ENCODE results near the gene ERLEC1. TPM values are rescaled to one million over a fixed set of nuclear protein-coding genes. Genes with fewer than 3 reads are reported as not detected.

Gene ERLEC1
- total and polyA plus RNA-seq, 8 donors = 53.0 to 71.4 (median 57.6) TPM

DNA sequence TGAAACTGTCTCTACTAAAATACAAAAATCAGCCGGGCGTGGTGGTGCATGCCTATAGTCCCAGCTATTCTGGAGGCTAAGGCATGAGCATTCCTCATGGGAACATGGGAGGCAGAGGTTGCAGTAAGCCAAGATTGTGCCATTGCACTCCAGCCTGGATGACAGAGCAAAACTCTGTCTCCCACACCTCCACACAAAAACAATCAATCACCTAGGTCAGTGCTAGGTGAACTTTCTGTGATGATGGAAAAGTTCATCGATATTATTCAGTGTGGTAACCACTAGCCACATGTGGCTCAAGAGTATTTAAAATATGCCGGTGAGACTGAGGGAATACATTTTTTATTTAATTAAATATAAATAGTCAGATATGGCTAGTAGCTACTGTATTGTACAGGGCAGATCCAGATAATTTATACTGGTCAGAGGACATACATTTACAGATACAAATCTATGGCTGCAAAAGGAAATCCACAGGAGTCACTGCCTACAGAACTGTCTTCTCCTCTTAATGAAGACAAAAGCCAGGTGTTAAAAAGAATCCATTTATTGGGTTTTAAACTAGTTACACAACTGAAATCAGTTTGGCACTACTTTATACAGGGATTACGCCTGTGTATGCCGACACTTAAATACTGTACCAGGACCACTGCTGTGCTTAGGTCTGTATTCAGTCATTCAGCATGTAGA is 76.8 kb downstream of the ERLEC1 start:
- H3K27ac ChIP-seq = no peak overlapping the region
- DNase-seq (no peak), ATAC-seq (no peak)
- H3K36me3 ChIP-seq = peaks cover 0 to 61% of the 10 kb centered on the region in 2 donors
- no peaks in the 10 kb centered on the region for H3K4me1 ChIP-seq
- no peaks in the 10 kb centered on the region for H3K9me3 ChIP-seq
- intact Hi-C loops (cut with DNase I) = no loop called here
- TF ChIP-seq, protein P1, sequence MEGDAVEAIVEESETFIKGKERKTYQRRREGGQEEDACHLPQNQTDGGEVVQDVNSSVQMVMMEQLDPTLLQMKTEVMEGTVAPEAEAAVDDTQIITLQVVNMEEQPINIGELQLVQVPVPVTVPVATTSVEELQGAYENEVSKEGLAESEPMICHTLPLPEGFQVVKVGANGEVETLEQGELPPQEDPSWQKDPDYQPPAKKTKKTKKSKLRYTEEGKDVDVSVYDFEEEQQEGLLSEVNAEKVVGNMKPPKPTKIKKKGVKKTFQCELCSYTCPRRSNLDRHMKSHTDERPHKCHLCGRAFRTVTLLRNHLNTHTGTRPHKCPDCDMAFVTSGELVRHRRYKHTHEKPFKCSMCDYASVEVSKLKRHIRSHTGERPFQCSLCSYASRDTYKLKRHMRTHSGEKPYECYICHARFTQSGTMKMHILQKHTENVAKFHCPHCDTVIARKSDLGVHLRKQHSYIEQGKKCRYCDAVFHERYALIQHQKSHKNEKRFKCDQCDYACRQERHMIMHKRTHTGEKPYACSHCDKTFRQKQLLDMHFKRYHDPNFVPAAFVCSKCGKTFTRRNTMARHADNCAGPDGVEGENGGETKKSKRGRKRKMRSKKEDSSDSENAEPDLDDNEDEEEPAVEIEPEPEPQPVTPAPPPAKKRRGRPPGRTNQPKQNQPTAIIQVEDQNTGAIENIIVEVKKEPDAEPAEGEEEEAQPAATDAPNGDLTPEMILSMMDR (IDR thresholded peaks at IDR 0.05) = no peak
- no peak overlapping the region for H3K4me3 ChIP-seq
- H3K27me3 ChIP-seq = no peaks in the 10 kb centered on the region

DNA sequence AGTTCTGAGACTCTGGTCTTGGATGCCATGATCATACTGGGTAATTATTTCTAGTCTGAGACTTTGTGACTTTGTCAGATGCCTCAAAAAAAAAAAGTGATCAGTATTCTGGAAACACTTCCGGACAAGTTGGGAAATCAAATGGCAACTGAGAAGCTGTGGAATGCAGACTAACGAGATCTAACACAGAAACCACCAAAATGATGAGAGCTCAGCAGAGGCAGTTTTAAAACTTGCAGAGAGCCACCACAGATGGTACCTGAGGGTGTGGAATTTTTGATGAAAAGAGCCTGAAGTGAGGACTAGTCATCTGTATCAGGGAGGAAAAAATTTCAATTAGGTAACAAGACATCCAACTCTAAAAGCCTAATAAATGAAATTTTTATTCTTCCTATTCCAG is 78.4 kb downstream of the ERLEC1 start:
- intact Hi-C loops (cut with DNase I) = no loop called here
- H3K27ac ChIP-seq = no peak overlapping the region
- DNase-seq = no peak
- peaks cover 0 to 62% of the 10 kb centered on the region in 2 donors for H3K36me3 ChIP-seq
- TF ChIP-seq, protein P1 (IDR thresholded peaks at IDR 0.05) = no peak
- no peaks in the 10 kb centered on the region for H3K4me1 ChIP-seq
- ATAC-seq = peak; percentile 44
- H3K4me3 ChIP-seq = no peak overlapping the region
- H3K9me3 ChIP-seq = no peaks in the 10 kb centered on the region
- no peaks in the 10 kb centered on the region for H3K27me3 ChIP-seq

DNA sequence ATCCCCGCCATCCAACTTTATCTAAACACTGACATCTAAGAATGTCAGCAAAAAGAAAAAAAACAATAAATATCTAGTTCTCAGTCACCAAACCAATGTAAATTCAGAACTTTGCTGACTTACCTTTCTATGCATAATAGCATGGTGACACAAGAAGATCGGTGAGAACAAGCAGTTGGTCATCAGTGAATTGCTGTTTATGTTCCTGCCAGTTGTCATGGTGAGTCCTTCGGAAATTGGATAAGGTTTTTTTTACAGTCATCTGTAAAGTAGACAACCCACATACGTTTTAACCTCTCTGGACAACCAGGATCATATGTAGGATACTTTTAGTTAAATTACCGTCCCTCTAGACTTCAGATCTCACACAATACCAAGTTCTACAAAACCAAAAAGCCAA is 79.1 kb downstream of the ERLEC1 start:
- H3K4me1 ChIP-seq = no peaks in the 10 kb centered on the region
- H3K27ac ChIP-seq = no peak overlapping the region
- intact Hi-C loops (cut with DNase I) = no loop called here
- no peaks in the 10 kb centered on the region for H3K27me3 ChIP-seq
- TF ChIP-seq, protein P1 (IDR thresholded peaks at IDR 0.05) = no peak
- ATAC-seq (no peak), DNase-seq (no peak)
- no peak overlapping the region for H3K4me3 ChIP-seq
- peaks cover 0 to 66% of the 10 kb centered on the region in 2 donors for H3K36me3 ChIP-seq
- no peaks in the 10 kb centered on the region for H3K9me3 ChIP-seq

DNA sequence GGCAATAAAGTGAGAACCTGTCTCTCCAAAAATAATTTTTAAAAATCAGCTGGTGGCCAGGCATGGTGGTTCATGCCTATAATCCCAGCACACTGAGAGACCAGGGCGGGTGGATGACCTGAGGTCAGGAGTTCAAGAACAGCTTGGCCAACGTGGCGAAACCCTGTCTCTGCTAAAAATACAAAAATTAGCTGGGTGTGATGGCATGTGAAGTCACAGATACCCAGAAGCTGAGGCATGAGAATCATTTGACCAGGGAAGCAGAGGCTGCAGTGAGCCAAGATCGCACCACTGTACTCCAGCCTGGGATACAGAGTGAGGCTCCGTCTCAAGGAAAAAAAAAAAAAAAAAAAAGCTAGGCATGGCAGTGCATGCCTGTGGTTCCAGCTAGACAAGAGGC is 80.3 kb downstream of the ERLEC1 start:
- Histone ChIP-seq H3K27me3 (no peaks in the 10 kb centered on the region), H3K36me3 (peaks cover 0 to 79% of the 10 kb centered on the region in 2 donors)
- intact Hi-C loops (cut with DNase I) = no loop called here

DNA sequence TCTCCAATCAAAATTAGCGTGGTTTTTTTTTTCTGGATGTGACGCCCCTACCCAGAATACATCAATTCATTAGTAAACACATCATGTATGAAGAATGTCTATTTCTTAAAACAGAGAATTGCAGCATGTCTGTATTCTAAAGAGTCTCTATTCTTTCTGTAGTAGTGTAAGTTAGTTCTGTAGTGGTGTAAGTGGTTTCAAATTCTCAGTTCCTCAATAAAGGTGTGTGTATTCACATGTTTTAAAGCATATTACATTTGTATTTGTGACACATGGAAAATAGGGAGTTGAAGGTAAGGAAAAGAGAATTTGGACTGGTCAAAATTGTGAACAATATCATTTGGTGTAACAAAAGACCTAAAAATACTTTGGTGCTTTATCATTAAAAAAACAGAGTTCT is 80.9 kb downstream of the ERLEC1 start:
- Histone ChIP-seq H3K4me1 (no peaks in the 10 kb centered on the region), H3K9me3 (no peaks in the 10 kb centered on the region), H3K27ac (no peak overlapping the region), H3K36me3 (peaks cover 0 to 85% of the 10 kb centered on the region in 2 donors), H3K27me3 (no peaks in the 10 kb centered on the region), H3K4me3 (no peak overlapping the region)
- ATAC-seq (no peak), DNase-seq (no peak)
- intact Hi-C loops (cut with DNase I) = no loop called here
- TF ChIP-seq, protein P1 (IDR thresholded peaks at IDR 0.05) = no peak

More for the DNA sequence above, 80.3 kb downstream of the ERLEC1 start:
- ATAC-seq = no peak
- H3K4me3 ChIP-seq = no peak overlapping the region
- no peaks in the 10 kb centered on the region for H3K9me3 ChIP-seq
- DNase-seq = no peak
- no peaks in the 10 kb centered on the region for H3K4me1 ChIP-seq
- TF ChIP-seq, protein P1 (IDR thresholded peaks at IDR 0.05) = no peak
- H3K27ac ChIP-seq = no peak overlapping the region

Small RNA genes within 50 kb of the gene (microRNA-seq; reads per million reads assigned to microRNA genes)
- 0 to 0.17 reads per million in 2 donors for gene MIR3682

Other genes starting within 250 kb of the ERLEC1 start
- gene CHAC2, start 19.2 kb upstream of the ERLEC1 start, total RNA-seq = 1 to 10 TPM; 5.5 to 9.6 TPM
- gene CHAC2, start 19.2 kb upstream of the ERLEC1 start, polyA plus RNA-seq (ENCODE audit: insufficient read length in 6 of 6) = 1 to 10 TPM; 1.6 to 3.3 (median 2.1) TPM
- 10 to 100 TPM; 22.7 to 24.1 TPM for gene ASB3, start 91 bp upstream of the ERLEC1 start, total RNA-seq
- 10 to 100 TPM; 30.1 to 39.6 (median 33.9) TPM for gene ASB3, start 91 bp upstream of the ERLEC1 start, polyA plus RNA-seq (ENCODE audit: insufficient read length in 6 of 6)
- gene GPR75, start 72.9 kb downstream of the ERLEC1 start, total RNA-seq = 1 to 10 TPM; 1.3 to 3.0 TPM
- gene GPR75, start 72.9 kb downstream of the ERLEC1 start, polyA plus RNA-seq (ENCODE audit: insufficient read length in 6 of 6) = 1 to 10 TPM; 3.3 to 4.7 (median 4.2) TPM
- gene PSME4, start 183.9 kb downstream of the ERLEC1 start, total RNA-seq = 10 to 100 TPM; 51.7 to 56.9 TPM
- gene PSME4, start 183.9 kb downstream of the ERLEC1 start, polyA plus RNA-seq (ENCODE audit: insufficient read length in 6 of 6) = 10 to 100 TPM; 41.5 to 49.3 (median 47.9) TPM

Measured in left lung (tissue), 10 donors.